Panc1 (cell line): ENCODE results near the gene CRHBP.

ENCODE experiments used
- CTCF ChIP-seq: fragments of 450-650 bp; IDR thresholded peaks from 2 replicates; pipeline ENCODE4 v1.5.1; 2017; ENCODE audit warnings: mild to moderate bottlenecking
- POLR2AphosphoS5 ChIP-seq: IDR thresholded peaks from 2 replicates; pipeline ENCODE4 v1.6.1; 2012; ENCODE audit warnings: mild to moderate bottlenecking, low read depth, low read length, moderate library complexity
- TCF7L2 ChIP-seq: IDR thresholded peaks from 2 replicates; pipeline ENCODE4 v1.6.1; 2011; ENCODE audit warnings: mild to moderate bottlenecking, low read depth, low read length, inconsistent platforms

- no peak for TF ChIP-seq CTCF
- TF ChIP-seq POLR2AphosphoS5 = no peak
- no peak for TF ChIP-seq TCF7L2
Observed at GRCh38 chr5:76918539-76918938, 34.3 kb upstream of the CRHBP start.
